HUES48 (cell line): Measurements from ENCODE around the gene UBE2I.

ENCODE experiments used
- H3K27ac ChIP-seq: one replicate; pipeline ENCODE4 v1.7.0; 2013; ENCODE audit warnings: low read depth, low read length, inconsistent platforms
- H3K27me3 ChIP-seq: 2 replicates; pipeline ENCODE4 v1.6.1; 2013; ENCODE audit warnings: mild to moderate bottlenecking, low read length; ENCODE audit not compliant: control insufficient read depth, insufficient read depth
- H3K36me3 ChIP-seq: 2 replicates; pipeline ENCODE4 v1.6.1; 2013; ENCODE audit warnings: low read length; ENCODE audit not compliant: control insufficient read depth, insufficient read depth
- H3K4me1 ChIP-seq: 2 replicates; pipeline ENCODE4 v1.6.1; 2013; ENCODE audit warnings: mild to moderate bottlenecking, low read length; ENCODE audit not compliant: control insufficient read depth, insufficient read depth
- H3K4me3 ChIP-seq: 2 replicates; pipeline ENCODE4 v1.5.1; 2013; ENCODE audit warnings: mild to moderate bottlenecking, low read depth, low read length
- H3K9ac ChIP-seq: 2 replicates; pipeline ENCODE4 v1.6.1; 2013; ENCODE audit warnings: mild to moderate bottlenecking, low read depth, low read length, moderate library complexity
- H3K9me3 ChIP-seq: 2 replicates; pipeline ENCODE4 v1.6.1; 2013; ENCODE audit warnings: low read length; ENCODE audit not compliant: control insufficient read depth, insufficient read depth

Gene UBE2I

DNA sequence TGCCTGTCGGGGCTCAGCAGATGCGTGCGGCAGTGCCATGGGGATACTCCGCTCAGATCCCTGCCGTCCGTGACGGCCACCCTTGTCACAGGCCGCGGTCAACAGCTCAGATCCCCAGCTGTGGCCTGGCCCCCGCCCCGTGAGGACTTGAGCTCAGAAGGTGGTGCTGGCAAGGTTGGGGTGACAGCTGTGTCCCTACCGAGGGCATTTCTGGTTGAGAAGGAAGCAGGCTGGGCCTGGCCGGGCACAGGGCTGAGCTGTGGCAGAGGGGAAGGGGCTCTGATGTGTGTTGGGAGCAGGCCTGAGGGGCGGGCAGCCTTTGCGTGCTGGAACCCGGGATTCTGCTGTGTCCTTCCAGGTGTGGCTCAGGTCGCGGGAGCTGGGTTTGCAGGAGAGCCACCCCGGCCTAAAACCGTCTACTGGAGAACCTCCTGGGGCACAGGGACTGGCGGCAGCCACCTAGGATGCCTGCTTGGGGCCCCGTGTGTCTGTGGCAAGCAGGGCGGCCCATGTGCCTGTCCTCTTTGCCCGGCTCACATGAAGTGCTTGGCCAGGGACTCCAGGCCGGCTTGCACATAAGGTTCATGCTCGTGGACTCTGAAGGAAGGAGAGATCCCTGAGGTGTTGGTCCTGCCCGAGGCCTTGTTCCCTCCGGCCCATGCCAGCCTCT, 5.1 kb downstream of the UBE2I start:
- H3K4me1 ChIP-seq = peaks cover 11% of the 10 kb centered on the region; the same call in 1 of the 2 replicates
- H3K9ac ChIP-seq = no peak overlapping the region
- H3K36me3 ChIP-seq = peaks cover 73% of the 10 kb centered on the region
- no peaks in the 10 kb centered on the region for H3K27me3 ChIP-seq
- no peak overlapping the region for H3K27ac ChIP-seq
- H3K4me3 ChIP-seq = no peak overlapping the region
- no peaks in the 10 kb centered on the region for H3K9me3 ChIP-seq

DNA sequence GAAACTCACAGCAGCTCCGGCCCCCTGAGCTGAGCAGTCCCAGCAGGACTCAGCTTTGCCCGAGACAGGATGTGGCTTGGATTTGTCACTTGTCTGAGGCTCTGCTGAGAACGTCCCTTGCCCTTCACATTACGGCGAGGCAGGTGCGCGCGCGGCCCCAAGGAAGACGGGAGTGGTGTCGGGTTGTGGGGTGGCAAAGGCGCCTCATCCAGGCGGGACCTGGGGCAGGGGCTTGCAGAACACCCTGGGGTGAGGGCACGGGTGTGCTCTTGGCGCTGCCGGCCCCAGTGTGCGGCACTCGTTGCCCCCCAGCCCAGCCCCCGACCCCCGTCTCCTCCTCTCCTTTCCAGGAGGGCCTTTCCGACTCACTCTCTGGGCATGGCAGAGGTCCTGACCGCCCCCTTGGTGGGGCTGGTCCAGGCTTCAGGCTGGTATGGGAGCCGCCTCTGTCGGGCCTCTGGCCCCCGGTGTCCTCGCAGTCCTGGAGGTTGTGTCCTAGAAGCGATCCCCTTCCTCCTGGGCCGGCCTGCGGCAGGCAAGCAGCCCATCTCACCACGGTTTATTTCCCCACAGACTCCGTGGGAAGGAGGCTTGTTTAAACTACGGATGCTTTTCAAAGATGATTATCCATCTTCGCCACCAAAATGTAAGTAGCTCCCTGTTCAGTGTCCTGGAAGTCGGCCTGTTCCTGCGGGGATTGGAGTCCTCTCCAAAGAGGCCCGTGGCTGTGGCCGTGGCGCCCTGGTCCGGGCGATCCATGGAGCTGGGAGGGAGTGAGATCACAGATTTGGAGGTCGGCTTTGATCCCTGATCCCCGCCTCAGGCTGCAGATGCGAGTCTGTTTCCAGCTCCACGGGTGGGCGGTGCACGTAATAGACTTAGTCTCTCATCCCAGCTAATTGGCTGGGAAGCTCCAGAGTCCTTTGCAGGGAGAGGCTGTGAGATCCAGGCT, 5.9 kb downstream of the UBE2I start:
- Histone ChIP-seq H3K9me3 (no peaks in the 10 kb centered on the region), H3K9ac (no peak overlapping the region), H3K4me1 (peaks cover 11% of the 10 kb centered on the region; the same call in 1 of the 2 replicates), H3K27me3 (no peaks in the 10 kb centered on the region), H3K36me3 (peaks cover 82% of the 10 kb centered on the region), H3K4me3 (no peak overlapping the region), H3K27ac (no peak overlapping the region)

DNA sequence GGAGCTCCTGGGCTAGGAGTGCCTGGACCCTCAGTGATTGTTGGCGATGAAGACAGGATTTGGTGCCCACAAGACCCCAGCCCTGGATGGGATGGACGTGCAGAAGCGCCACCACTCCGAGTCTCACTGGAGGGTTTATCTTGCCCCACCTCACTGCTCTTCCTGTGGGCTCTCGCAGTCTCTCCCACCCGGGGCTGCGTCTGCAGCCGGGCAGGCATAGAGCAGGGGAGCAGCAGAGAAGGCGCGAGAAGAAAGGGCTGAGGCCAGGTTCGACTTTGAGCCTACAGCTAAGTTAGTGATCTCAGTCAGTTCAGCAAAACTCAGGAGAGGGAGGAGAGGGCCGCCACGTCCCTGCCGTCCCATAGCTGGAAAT, 6.6 kb downstream of the UBE2I start:
- Histone ChIP-seq H3K9ac (no peak overlapping the region), H3K4me3 (no peak overlapping the region), H3K27ac (no peak overlapping the region), H3K4me1 (peaks cover 5% of the 10 kb centered on the region; the same call in 1 of the 2 replicates), H3K36me3 (peaks cover 88% of the 10 kb centered on the region), H3K9me3 (no peaks in the 10 kb centered on the region), H3K27me3 (no peaks in the 10 kb centered on the region)

DNA sequence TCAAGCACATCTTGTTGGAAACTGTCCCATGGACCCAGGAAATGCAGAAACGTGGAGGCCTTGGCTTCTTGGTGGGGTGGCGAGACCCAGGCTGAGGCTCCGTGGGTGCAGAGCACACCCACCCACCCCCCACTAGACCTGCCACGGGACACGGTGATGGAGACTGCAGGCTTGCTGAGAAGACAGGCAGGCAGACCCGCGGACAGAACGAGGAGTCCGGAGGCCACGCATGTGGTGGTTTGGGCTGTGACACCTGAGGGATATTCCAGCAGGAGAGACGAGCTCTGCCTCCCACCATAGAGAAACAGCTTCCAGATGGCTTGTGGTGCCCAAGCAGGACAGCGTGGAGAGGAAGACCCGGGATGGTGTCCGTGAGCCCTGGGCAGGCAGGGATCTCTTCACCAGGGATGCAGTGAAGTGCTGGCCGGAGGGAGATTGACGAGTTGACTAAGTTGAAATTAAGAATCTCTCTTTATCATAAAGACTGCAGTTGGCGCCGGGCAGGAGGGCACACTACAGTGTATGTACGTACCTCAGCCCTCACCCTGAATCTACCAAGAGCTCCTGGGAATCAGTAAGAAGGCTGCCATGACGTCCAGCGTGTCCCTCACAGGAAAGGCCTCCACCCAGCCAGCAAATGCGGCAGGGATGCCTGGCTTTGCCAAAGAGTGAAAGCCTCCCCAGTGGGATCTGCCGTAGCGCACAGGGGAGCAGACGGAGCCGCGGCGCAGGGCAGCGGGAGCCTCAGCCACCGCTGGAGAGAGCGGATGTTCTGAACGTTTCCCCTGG, 8.2 kb downstream of the UBE2I start:
- Histone ChIP-seq H3K36me3 (peaks cover 96% of the 10 kb centered on the region), H3K27me3 (no peaks in the 10 kb centered on the region), H3K4me3 (no peak overlapping the region), H3K9ac (no peak overlapping the region), H3K4me1 (no peaks in the 10 kb centered on the region), H3K27ac (no peak overlapping the region), H3K9me3 (no peaks in the 10 kb centered on the region)

DNA sequence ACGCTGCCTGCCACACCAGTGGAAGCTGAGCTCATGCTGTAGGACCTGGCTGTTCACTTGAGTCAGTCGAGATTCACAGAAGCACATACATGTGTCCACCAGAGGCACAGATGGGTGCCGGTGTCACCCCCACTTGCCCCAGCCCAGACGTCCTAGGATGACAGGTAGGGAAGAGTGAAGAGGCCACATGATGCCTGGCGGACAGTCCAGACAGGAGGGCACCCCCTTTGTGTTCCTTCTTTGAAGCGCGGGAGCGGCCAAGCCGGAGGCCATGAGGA, 8.8 kb downstream of the UBE2I start:
- H3K9ac ChIP-seq = no peak overlapping the region
- no peaks in the 10 kb centered on the region for H3K27me3 ChIP-seq
- no peak overlapping the region for H3K27ac ChIP-seq
- H3K36me3 ChIP-seq = peaks cover 93% of the 10 kb centered on the region
- H3K4me1 ChIP-seq = no peaks in the 10 kb centered on the region
- H3K9me3 ChIP-seq = no peaks in the 10 kb centered on the region
- H3K4me3 ChIP-seq = no peak overlapping the region

DNA sequence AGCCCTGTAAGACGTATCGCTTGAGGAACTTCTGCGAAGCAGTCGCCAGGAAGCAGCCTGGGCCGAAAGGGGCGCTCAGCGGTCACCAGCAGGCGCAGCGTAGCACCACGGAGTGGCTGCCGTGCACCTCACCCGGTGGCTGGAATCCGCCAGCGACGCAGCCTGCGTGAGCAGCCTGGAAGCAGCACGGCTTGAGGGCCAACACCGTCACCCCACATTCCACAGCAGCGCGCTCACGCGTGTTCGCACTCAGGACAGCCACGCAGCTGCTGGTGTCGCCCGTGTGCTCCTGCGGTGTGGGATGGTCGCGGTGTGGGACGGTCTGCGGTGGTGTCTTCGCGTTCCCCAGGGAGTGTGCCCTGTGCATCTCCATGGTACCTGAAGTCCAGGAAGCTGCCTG, 9.6 kb downstream of the UBE2I start:
- H3K9ac ChIP-seq = no peak overlapping the region
- H3K36me3 ChIP-seq = peaks cover 93% of the 10 kb centered on the region

DNA sequence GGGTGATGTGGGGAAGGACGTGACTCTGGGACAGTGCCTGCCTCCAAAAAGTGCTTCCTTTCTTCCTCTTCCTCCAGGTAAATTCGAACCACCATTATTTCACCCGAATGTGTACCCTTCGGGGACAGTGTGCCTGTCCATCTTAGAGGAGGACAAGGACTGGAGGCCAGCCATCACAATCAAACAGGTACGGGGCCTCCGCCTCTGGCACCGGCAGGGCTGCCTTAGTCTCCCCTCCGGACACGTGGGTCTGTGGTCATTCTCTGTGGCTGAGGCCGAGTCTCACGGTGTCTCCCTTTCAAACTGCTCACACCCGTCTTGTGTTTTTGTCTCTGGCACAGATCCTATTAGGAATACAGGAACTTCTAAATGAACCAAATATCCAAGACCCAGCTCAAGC, 10.7 kb downstream of the UBE2I start:
- peaks cover 93% of the 10 kb centered on the region for H3K36me3 ChIP-seq
- H3K9me3 ChIP-seq = no peaks in the 10 kb centered on the region
- no peak overlapping the region for H3K4me3 ChIP-seq
- H3K4me1 ChIP-seq = no peaks in the 10 kb centered on the region
- no peak overlapping the region for H3K27ac ChIP-seq
- no peak overlapping the region for H3K9ac ChIP-seq
- no peaks in the 10 kb centered on the region for H3K27me3 ChIP-seq

More for the DNA sequence above, 9.6 kb downstream of the UBE2I start:
- no peak overlapping the region for H3K27ac ChIP-seq
- H3K9me3 ChIP-seq = no peaks in the 10 kb centered on the region
- no peak overlapping the region for H3K4me3 ChIP-seq
- H3K4me1 ChIP-seq = no peaks in the 10 kb centered on the region
- no peaks in the 10 kb centered on the region for H3K27me3 ChIP-seq

DNA sequence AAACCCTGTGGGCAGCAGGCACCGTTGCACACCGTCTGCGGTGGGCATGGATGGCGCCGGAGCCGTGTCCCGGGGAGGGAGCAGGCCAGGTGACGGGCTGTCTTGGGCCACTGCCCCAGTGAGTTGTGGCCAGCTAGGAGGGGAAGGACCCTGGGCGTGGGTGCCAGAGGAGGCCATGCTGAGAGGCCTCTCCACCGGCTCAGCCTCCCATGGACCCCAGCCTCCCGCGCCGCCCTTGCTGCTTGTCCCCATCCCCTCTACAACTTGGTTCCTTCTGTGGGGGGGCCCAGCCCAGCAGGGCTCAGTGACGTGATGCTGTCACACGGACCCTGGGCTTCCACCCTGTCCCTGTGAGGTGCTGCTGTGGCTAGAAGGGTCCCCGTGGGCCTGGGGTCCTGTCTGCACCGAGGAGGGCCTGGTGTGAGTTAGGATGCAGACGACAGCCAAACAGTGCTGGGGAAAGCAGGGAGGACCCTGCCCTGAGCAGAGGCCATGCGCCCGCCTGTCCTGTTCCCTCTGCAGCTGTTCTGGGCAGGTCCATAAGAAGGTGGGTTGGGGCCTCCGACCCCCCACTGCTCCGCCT, 11.3 kb downstream of the UBE2I start:
- peaks cover 91% of the 10 kb centered on the region for H3K36me3 ChIP-seq
- H3K27me3 ChIP-seq = no peaks in the 10 kb centered on the region
- no peak overlapping the region for H3K4me3 ChIP-seq
- no peak overlapping the region for H3K27ac ChIP-seq
- no peak overlapping the region for H3K9ac ChIP-seq
- no peaks in the 10 kb centered on the region for H3K9me3 ChIP-seq
- no peaks in the 10 kb centered on the region for H3K4me1 ChIP-seq

DNA sequence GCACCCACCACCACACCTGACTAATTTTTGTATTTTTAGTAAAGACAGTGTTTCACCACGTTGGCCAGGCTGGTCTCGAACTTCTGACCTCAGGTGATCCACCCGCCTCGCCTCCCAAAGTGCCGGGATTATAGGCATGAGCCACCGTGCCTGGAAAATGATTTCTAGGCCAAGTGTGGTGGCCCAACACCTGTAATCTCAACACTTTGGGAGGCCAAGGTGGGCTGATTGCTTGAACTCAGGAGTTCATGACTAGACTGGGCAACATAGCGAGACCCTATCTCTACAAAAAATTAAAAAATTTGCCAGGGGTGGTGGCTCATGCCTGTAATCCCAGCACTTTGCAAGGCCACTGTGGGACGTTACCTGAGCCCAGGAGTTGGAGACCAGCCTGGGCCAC, 13.0 kb downstream of the UBE2I start:
- H3K4me3 ChIP-seq = no peak overlapping the region
- no peaks in the 10 kb centered on the region for H3K27me3 ChIP-seq
- H3K9me3 ChIP-seq = no peaks in the 10 kb centered on the region
- H3K27ac ChIP-seq = no peak overlapping the region
- peaks cover 75% of the 10 kb centered on the region for H3K36me3 ChIP-seq
- no peak overlapping the region for H3K9ac ChIP-seq
- H3K4me1 ChIP-seq = no peaks in the 10 kb centered on the region

DNA sequence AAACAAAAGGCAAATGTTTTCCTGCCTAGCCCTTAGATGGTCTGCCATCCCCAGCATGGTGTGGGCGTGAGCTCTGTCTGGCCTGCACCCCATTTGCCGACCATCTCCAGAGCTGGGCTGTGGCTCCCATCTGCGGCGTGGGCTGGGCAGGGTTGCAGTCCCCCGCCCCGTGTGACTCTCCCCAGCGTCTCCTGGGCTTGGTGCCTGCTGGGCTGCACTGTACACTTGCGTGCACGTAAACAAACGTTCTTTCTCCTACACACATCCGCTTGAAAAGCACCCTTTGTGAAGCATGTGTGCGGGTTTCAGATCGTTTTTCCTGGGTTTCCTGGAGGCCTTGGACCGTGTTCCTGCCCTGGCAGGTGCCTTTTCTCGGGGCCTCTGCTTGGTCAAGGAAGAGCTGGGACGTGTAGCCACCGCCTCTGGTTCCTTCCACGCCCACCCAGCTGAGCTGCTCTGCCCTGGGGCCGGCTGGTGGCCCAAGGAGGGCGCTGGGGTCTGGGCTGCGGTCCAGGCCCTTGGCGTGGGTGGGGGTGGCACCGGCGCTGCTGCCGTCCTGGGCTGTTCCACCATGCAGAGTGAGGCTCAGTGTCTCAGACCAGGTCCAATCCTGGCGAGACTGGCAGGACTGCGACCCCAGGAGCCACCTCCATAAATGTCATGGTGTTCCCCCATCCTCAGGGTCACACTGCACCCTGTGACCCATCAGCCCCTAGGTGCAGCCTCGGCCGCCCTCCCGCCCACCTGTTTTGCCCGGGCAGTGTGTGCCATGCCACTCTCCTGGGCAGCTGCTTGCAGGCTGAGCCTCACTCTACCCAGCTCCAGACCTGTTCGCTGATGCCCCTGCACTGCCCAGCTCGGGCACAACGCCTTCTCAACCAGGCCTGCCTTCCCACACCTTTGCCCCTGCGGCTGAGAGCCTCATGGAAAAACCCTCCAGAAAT, 14.1 kb downstream of the UBE2I start:
- no peak overlapping the region for H3K27ac ChIP-seq
- H3K4me3 ChIP-seq = no peak overlapping the region
- H3K4me1 ChIP-seq = no peaks in the 10 kb centered on the region
- H3K9ac ChIP-seq = no peak overlapping the region
- H3K9me3 ChIP-seq = no peaks in the 10 kb centered on the region
- H3K27me3 ChIP-seq = no peaks in the 10 kb centered on the region
- H3K36me3 ChIP-seq = peaks cover 63% of the 10 kb centered on the region
